OCI-LY7 (cell line): ENCODE measurements around the gene CSNK1D. TPM values are rescaled to one million over a fixed set of nuclear protein-coding genes. Genes with fewer than 3 reads are reported as not detected.

Experiments used
- BruUV-seq: library from RNA; stranded (reverse); fragments of 400-500 nt; replicated peaks from 2 replicates; lab custom pipeline; 2021; lab: Mats Ljungman, UMichigan
- CTCF ChIA-PET: fragments of 300-600 bp; sonication (Branson Sonifier 250); formaldehyde crosslinking; loops from one replicate; lab custom pipeline; 2022; ENCODE audit warnings: antibody characterized with exemption; ENCODE audit not compliant: unreplicated experiment; lab: Charles Lee
- POLR2A ChIA-PET: fragments of 300-600 bp; sonication (Branson Sonifier 250); formaldehyde crosslinking; loops from one replicate; lab custom pipeline; 2022; ENCODE audit warnings: antibody characterized with exemption; lab: Charles Lee
- DNase-seq: peaks from one replicate; pipeline ENCODE4 v3.0.0-alpha.2; 2015; ENCODE audit warnings: low spot score
- H2AFZ ChIP-seq: fragments of 200-600 bp; sonication (generic), shearing (Covaris generic); 2 replicates; pipeline ENCODE4 v1.6.1; 2014; ENCODE audit warnings: mild to moderate bottlenecking, antibody characterized with exemption, low read length, moderate library complexity
- H3K27ac ChIP-seq: fragments of 200-600 bp; sonication (generic); 2 replicates; pipeline ENCODE4 v1.5.1; 2014; ENCODE audit warnings: mixed run types, low read depth, mild to moderate bottlenecking, moderate library complexity, low read length, inconsistent platforms; ENCODE audit not compliant: poor library complexity, severe bottlenecking
- H3K36me3 ChIP-seq: fragments of 200-600 bp; sonication (generic); 2 replicates; pipeline ENCODE4 v1.6.1; 2014; ENCODE audit warnings: mild to moderate bottlenecking, antibody characterized with exemption, low read length, moderate library complexity, mixed read lengths; ENCODE audit not compliant: insufficient read depth
- H3K4me1 ChIP-seq: fragments of 200-600 bp; sonication (generic); 2 replicates; pipeline ENCODE4 v1.5.1; 2014; ENCODE audit warnings: mild to moderate bottlenecking, low read length; ENCODE audit not compliant: insufficient read depth, poor library complexity, severe bottlenecking
- H3K4me2 ChIP-seq: fragments of 200-600 bp; sonication (generic); 2 replicates; pipeline ENCODE4 v1.6.1; 2014; ENCODE audit warnings: mild to moderate bottlenecking, low read length
- H3K4me3 ChIP-seq: fragments of 200-600 bp; sonication (generic); 2 replicates; pipeline ENCODE4 v1.5.1; 2014; ENCODE audit warnings: mild to moderate bottlenecking, low read depth, low read length; ENCODE audit not compliant: poor library complexity, severe bottlenecking
- H3K79me2 ChIP-seq: fragments of 200-600 bp; sonication (generic); 2 replicates; pipeline ENCODE4 v1.6.1; 2016; ENCODE audit warnings: low read depth, mild to moderate bottlenecking, low read length, moderate library complexity, mixed read lengths; ENCODE audit not compliant: insufficient read depth
- H3K9me2 ChIP-seq: fragments of 200-600 bp; sonication (generic); 2 replicates; pipeline ENCODE4 v1.6.1; 2016; ENCODE audit warnings: mild to moderate bottlenecking, low read length, mixed read lengths; ENCODE audit not compliant: insufficient read depth
- H3K9me3 ChIP-seq: fragments of 200-600 bp; sonication (generic); 2 replicates; pipeline ENCODE4 v1.6.1; 2014; ENCODE audit warnings: mild to moderate bottlenecking, mixed run types, low read length, mixed read lengths
- H4K20me1 ChIP-seq: fragments of 200-600 bp; sonication (generic); 2 replicates; pipeline ENCODE4 v1.6.1; 2014; ENCODE audit warnings: mild to moderate bottlenecking, antibody characterized with exemption, low read length, moderate library complexity, mixed read lengths; ENCODE audit not compliant: insufficient read depth
- EZH2phosphoT487 ChIP-seq: fragments of 200-600 bp; sonication (generic); IDR thresholded peaks from 2 replicates; pipeline ENCODE4 v1.6.1; 2018; ENCODE audit warnings: low read depth, borderline replicate concordance, mild to moderate bottlenecking, mixed run types, antibody characterized with exemption, low read length, moderate library complexity, mixed read lengths
- intact Hi-C: fragments of 100-400 bp; cut with micrococcal nuclease; formaldehyde crosslinking; loops from one replicate; pipeline ENCODE4 v1.10.0; 2022; ENCODE audit not compliant: unreplicated experiment
- total RNA-seq, 2 experiments: library from RNA; depleted of rRNA in 1 of 2; stranded (reverse); fragments of >200 nt in 1 of 2; shearing (Covaris generic) in 1 of 2; gene quantifications; 2 replicates each; pipeline ENCODE4 v1.2.3, GENCODE V29; 2014 to 2022
- TF ChIP-seq, protein P1 (sequence below): fragments of 200-600 bp; sonication (generic); conservative IDR thresholded peaks from 2 replicates; pipeline ENCODE4 v1.5.1; 2014; ENCODE audit warnings: mild to moderate bottlenecking, antibody characterized with exemption, low read length, moderate library complexity, mixed read lengths

The CSNK1D gene
- total RNA-seq, 2 experiments from 2014 or later, result 53.0 to 181 TPM

DNA sequence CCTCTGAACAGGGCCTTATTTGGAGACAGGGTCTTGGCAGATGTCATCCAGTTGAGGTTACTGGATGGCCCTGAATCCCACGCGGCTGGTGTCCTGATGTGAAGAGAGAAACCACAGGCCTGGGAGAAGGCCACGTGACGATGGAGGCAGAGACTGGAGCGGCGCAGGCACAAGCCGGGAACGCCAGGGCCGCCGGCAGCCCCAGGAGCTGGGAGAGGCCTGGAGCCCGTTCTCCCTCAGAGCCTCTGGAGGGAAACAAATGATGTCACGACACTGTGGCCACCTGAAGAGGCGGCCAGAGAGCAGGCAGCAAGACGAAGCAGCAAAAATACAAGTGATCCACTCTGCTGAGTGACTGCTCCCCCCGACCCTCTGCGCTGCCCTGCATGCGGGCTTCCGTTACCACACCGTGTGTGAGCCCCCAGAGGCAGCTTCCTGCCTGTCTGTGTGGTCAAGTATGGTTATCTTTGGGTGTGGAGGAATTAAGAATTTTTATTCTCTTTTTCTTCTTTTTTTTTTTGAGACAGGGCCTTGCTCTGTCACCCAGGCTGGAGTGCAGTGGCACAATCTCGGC, 32.3 kb upstream of the CSNK1D start:
- TF ChIP-seq, protein P1, sequence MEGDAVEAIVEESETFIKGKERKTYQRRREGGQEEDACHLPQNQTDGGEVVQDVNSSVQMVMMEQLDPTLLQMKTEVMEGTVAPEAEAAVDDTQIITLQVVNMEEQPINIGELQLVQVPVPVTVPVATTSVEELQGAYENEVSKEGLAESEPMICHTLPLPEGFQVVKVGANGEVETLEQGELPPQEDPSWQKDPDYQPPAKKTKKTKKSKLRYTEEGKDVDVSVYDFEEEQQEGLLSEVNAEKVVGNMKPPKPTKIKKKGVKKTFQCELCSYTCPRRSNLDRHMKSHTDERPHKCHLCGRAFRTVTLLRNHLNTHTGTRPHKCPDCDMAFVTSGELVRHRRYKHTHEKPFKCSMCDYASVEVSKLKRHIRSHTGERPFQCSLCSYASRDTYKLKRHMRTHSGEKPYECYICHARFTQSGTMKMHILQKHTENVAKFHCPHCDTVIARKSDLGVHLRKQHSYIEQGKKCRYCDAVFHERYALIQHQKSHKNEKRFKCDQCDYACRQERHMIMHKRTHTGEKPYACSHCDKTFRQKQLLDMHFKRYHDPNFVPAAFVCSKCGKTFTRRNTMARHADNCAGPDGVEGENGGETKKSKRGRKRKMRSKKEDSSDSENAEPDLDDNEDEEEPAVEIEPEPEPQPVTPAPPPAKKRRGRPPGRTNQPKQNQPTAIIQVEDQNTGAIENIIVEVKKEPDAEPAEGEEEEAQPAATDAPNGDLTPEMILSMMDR, result no peak
- no peak for TF ChIP-seq EZH2phosphoT487
- Histone ChIP-seq H3K27ac (no peak overlapping the region), H3K4me1 (peaks cover 5% of the 10 kb centered on the region), H2AFZ (no peak overlapping the region), H3K9me2 (no peaks in the 10 kb centered on the region), H3K36me3 (no peaks in the 10 kb centered on the region), H3K9me3 (no peaks in the 10 kb centered on the region), H4K20me1 (no peaks in the 10 kb centered on the region), H3K4me3 (no peak overlapping the region), H3K4me2 (no peak overlapping the region), H3K79me2 (no peaks in the 10 kb centered on the region)
- BruUV-seq, result no TSS peak
- intact Hi-C loops, result no loop called here
- POLR2A ChIA-PET, result no interaction called here
- CTCF ChIA-PET, result no interaction called here
- no peak for DNase-seq

DNA sequence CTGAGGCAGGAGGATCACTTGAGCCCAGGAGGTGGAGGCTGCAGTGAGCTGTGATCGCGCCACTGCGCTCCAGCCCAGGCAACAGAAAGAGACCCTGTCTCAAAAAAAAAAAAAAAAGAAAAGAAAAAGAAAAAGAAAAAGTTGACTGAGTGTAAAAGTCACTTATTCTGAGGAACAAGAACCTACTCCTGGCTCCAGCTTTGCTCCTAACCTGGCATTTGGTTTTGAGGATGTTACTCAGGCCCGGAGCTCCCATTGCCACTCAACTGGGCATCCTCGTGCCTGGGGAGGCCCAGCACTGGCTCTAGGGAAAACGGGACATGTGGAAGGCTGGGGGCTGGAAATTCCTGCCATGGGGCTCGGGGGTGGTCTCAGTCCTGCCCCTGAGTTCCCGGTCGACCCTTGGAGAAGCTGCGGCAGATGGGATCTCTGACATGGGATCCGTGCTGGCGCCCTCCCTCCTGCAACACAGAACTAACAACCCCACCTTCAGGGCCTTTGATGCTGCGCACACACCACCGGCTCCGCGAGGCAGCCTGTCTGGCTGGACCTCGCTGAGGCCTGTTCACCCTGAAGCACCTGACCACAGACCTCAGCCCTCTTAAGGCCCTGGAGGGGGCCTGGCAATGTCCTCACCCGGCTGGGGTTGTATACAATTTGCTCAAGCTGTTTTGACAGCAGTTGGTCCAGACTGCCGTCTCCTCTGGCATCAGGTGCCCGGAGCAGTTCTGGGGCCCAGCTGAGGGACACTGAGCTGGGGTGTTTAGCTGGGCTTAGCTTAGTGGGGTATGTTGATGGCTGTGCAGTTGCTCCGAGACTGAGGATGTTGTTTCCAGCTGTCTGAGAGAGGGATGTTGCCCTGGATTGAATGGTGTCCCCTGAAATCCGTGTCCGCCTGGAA, 31.6 kb upstream of the CSNK1D start:
- Histone ChIP-seq H3K4me1 (peaks cover 8% of the 10 kb centered on the region), H3K36me3 (no peaks in the 10 kb centered on the region), H3K4me3 (no peak overlapping the region), H3K4me2 (no peak overlapping the region), H2AFZ (no peak overlapping the region), H3K79me2 (no peaks in the 10 kb centered on the region), H3K9me3 (no peaks in the 10 kb centered on the region), H3K27ac (no peak overlapping the region), H3K9me2 (no peaks in the 10 kb centered on the region), H4K20me1 (no peaks in the 10 kb centered on the region)
- BruUV-seq, result no TSS peak
- CTCF ChIA-PET, result interaction anchor here (0.6 kb wide), 1 partner anchor 12 kb away, joined by 4 read pairs; no protein-coding TSS in a partner anchor
- intact Hi-C loops, result no loop called here
- no peak for DNase-seq
- POLR2A ChIA-PET, result interaction anchor here (0.6 kb wide), 1 partner anchor 118 kb away, joined by 3 read pairs; no protein-coding TSS in a partner anchor
- no peak for TF ChIP-seq EZH2phosphoT487
- TF ChIP-seq, protein P1, result no peak
